OCI-LY1 (cell line): Measurements from ENCODE around the gene DISP2.

Source experiments
- H2AFZ ChIP-seq: fragments of 200-600 bp; sonication (generic), shearing (Covaris generic); 2 replicates; pipeline ENCODE4 v1.6.0; 2014; ENCODE audit warnings: antibody characterized with exemption, mild to moderate bottlenecking, low read length
- H3F3A ChIP-seq: fragments of 200-600 bp; sonication (generic), shearing (Covaris generic); 2 replicates; pipeline ENCODE4 v1.6.0; 2014; ENCODE audit warnings: mild to moderate bottlenecking, antibody characterized with exemption, low read length, moderate library complexity; ENCODE audit not compliant: insufficient read depth
- H3K27ac ChIP-seq: fragments of 200-600 bp; sonication (generic); 2 replicates; pipeline ENCODE4 v1.5.1; 2014; ENCODE audit warnings: low read length, mixed run types, mild to moderate bottlenecking, low read depth; ENCODE audit not compliant: poor library complexity, severe bottlenecking
- H3K27me3 ChIP-seq: fragments of 200-600 bp; sonication (generic); 2 replicates; pipeline ENCODE4 v1.6.0; 2014; ENCODE audit warnings: antibody characterized with exemption, mild to moderate bottlenecking, low read length, moderate library complexity; ENCODE audit not compliant: insufficient read depth
- H3K36me3 ChIP-seq: fragments of 200-600 bp; sonication (generic); 2 replicates; pipeline ENCODE4 v1.6.1; 2014; ENCODE audit warnings: mild to moderate bottlenecking, antibody characterized with exemption, low read length, moderate library complexity, mixed read lengths; ENCODE audit not compliant: insufficient read depth
- H3K4me1 ChIP-seq: fragments of 200-600 bp; sonication (generic); 2 replicates; pipeline ENCODE4 v1.5.1; 2014; ENCODE audit warnings: mild to moderate bottlenecking, low read length, moderate library complexity; ENCODE audit not compliant: insufficient read depth, severe bottlenecking
- H3K4me2 ChIP-seq: fragments of 200-600 bp; sonication (generic), shearing (Covaris generic); 2 replicates; pipeline ENCODE4 v1.6.1; 2014; ENCODE audit warnings: low read length
- H3K4me3 ChIP-seq: fragments of 200-600 bp; sonication (generic); 2 replicates; pipeline ENCODE4 v1.5.1; 2014; ENCODE audit warnings: low read length, low read depth, mild to moderate bottlenecking, mixed read lengths; ENCODE audit not compliant: poor library complexity, severe bottlenecking
- H3K79me2 ChIP-seq: fragments of 200-600 bp; shearing (Covaris generic); 2 replicates; pipeline ENCODE4 v1.6.1; 2016; ENCODE audit warnings: mixed run types, low read length, mixed read lengths; ENCODE audit not compliant: insufficient read depth
- H3K9ac ChIP-seq: fragments of 200-600 bp; sonication (generic), shearing (Covaris generic); 2 replicates; pipeline ENCODE4 v1.6.1; 2014; ENCODE audit warnings: mild to moderate bottlenecking, low read length, mixed read lengths
- H3K9me2 ChIP-seq: fragments of 200-600 bp; sonication (generic), shearing (Covaris generic); 2 replicates; pipeline ENCODE4 v1.6.1; 2014; ENCODE audit warnings: low read depth, mild to moderate bottlenecking, low read length, mixed read lengths
- H3K9me3 ChIP-seq: fragments of 200-600 bp; shearing (Covaris generic); 2 replicates; pipeline ENCODE4 v1.6.1; 2014; ENCODE audit warnings: low read length, mixed read lengths
- H4K20me1 ChIP-seq: fragments of 200-600 bp; sonication (generic), shearing (Covaris generic); 2 replicates; pipeline ENCODE4 v1.6.0; 2016; ENCODE audit warnings: mild to moderate bottlenecking, low read length; ENCODE audit not compliant: insufficient read depth
- EZH2 ChIP-seq: fragments of 200-600 bp; sonication (generic), shearing (Covaris generic); IDR thresholded peaks from 2 replicates; pipeline ENCODE4 v1.8.0; 2017; ENCODE audit warnings: borderline replicate concordance, mixed run types, mild to moderate bottlenecking, antibody characterized with exemption, low read length, moderate library complexity, mixed read lengths
- TF ChIP-seq, protein P1 (sequence below): fragments of 200-600 bp; sonication (generic), shearing (Covaris generic); IDR thresholded peaks from 2 replicates; pipeline ENCODE4 v1.5.1; 2017; ENCODE audit warnings: mild to moderate bottlenecking, antibody characterized with exemption, low read length, moderate library complexity, mixed read lengths

The DISP2 gene

GRCh38 chr15:40325188-40325587, 32.8 kb upstream of the DISP2 start:
- Histone ChIP-seq H2AFZ (no peak overlapping the region), H3F3A (no peaks in the 10 kb centered on the region), H3K36me3 (no peaks in the 10 kb centered on the region), H3K27me3 (no peaks in the 10 kb centered on the region), H3K4me2 (no peak overlapping the region), H3K9me2 (no peaks in the 10 kb centered on the region), H3K27ac (no peak overlapping the region), H4K20me1 (no peaks in the 10 kb centered on the region), H3K9me3 (no peaks in the 10 kb centered on the region), H3K4me3 (no peak overlapping the region), H3K4me1 (peaks cover 8% of the 10 kb centered on the region), H3K79me2 (no peaks in the 10 kb centered on the region), H3K9ac (no peak overlapping the region)
- no peak for TF ChIP-seq EZH2
- TF ChIP-seq, protein P1, sequence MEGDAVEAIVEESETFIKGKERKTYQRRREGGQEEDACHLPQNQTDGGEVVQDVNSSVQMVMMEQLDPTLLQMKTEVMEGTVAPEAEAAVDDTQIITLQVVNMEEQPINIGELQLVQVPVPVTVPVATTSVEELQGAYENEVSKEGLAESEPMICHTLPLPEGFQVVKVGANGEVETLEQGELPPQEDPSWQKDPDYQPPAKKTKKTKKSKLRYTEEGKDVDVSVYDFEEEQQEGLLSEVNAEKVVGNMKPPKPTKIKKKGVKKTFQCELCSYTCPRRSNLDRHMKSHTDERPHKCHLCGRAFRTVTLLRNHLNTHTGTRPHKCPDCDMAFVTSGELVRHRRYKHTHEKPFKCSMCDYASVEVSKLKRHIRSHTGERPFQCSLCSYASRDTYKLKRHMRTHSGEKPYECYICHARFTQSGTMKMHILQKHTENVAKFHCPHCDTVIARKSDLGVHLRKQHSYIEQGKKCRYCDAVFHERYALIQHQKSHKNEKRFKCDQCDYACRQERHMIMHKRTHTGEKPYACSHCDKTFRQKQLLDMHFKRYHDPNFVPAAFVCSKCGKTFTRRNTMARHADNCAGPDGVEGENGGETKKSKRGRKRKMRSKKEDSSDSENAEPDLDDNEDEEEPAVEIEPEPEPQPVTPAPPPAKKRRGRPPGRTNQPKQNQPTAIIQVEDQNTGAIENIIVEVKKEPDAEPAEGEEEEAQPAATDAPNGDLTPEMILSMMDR, result no peak

- Histone ChIP-seq H3K9me2 (no peaks in the 10 kb centered on the region), H3K4me1 (peaks cover 8% of the 10 kb centered on the region), H3K4me2 (no peak overlapping the region), H4K20me1 (no peaks in the 10 kb centered on the region), H2AFZ (no peak overlapping the region), H3K36me3 (no peaks in the 10 kb centered on the region), H3K79me2 (no peaks in the 10 kb centered on the region), H3F3A (no peaks in the 10 kb centered on the region), H3K27me3 (no peaks in the 10 kb centered on the region), H3K4me3 (no peak overlapping the region), H3K9ac (no peak overlapping the region), H3K27ac (no peak overlapping the region), H3K9me3 (no peaks in the 10 kb centered on the region)
- TF ChIP-seq, protein P1, result no peak
- TF ChIP-seq EZH2, result no peak
These were observed 32.3 kb upstream of the DISP2 start for GRCh38 chr15:40325700-40326099.

DNA sequence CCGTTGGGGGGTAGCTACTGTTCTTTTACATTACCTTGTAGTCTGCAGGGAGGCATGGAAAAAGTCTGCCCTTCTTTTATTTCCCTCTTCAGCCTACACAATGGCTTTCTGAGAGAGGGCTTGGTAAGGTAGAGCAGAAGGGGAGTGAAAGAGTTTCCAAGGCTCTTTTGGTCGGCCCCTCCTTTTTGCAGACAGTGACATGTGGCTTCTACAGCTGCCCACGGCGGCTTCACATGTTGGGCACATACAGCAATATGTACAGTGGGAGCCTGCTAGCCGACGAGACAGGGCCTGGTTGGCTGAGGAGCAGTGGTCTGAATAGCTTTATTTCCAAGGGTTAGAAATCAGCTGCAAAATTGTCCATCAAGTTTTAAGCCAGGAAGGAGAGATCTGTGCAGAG, 30.6 kb upstream of the DISP2 start:
- no peak overlapping the region for H3K27ac ChIP-seq
- no peak overlapping the region for H2AFZ ChIP-seq
- H4K20me1 ChIP-seq, result no peaks in the 10 kb centered on the region
- H3K9me2 ChIP-seq, result no peaks in the 10 kb centered on the region
- H3K36me3 ChIP-seq, result no peaks in the 10 kb centered on the region
- H3K4me2 ChIP-seq, result no peak overlapping the region
- no peaks in the 10 kb centered on the region for H3K9me3 ChIP-seq
- H3K9ac ChIP-seq, result no peak overlapping the region
- TF ChIP-seq, protein P1, result no peak
- no peak overlapping the region for H3K4me3 ChIP-seq
- no peaks in the 10 kb centered on the region for H3K27me3 ChIP-seq
- no peaks in the 10 kb centered on the region for H3K79me2 ChIP-seq
- H3K4me1 ChIP-seq, result peaks cover 7% of the 10 kb centered on the region
- H3F3A ChIP-seq, result no peaks in the 10 kb centered on the region
